Ishikawa (cell line): ENCODE data around the gene ATL1.

Source experiments
- EGR1 ChIP-seq: IDR thresholded peaks from 2 replicates; pipeline ENCODE4 v1.6.1; 2012
- EP300 ChIP-seq: IDR thresholded peaks from 2 replicates; pipeline ENCODE4 v1.6.1; 2012; ENCODE audit warnings: borderline replicate concordance
- FOXM1 ChIP-seq: IDR thresholded peaks from 2 replicates; pipeline ENCODE4 v1.6.1; 2012; ENCODE audit warnings: low read depth, borderline replicate concordance
- RAD21 ChIP-seq: IDR thresholded peaks from 2 replicates; pipeline ENCODE4 v1.6.1; 2012; ENCODE audit warnings: low read depth
- TAF1 ChIP-seq: IDR thresholded peaks from 2 replicates; pipeline ENCODE4 v1.6.1; 2012; ENCODE audit warnings: low read depth, mild to moderate bottlenecking
- TEAD4 ChIP-seq: IDR thresholded peaks from 2 replicates; pipeline ENCODE4 v1.6.1; 2012
- YY1 ChIP-seq: IDR thresholded peaks from 2 replicates; pipeline ENCODE4 v1.6.1; 2012; ENCODE audit warnings: low read depth
- TF ChIP-seq, protein P1 (sequence below): IDR thresholded peaks from 2 replicates; pipeline ENCODE4 v1.6.1; 2012
- TF ChIP-seq, protein P2 (sequence below): IDR thresholded peaks from 2 replicates; pipeline ENCODE4 v1.6.1; 2012; ENCODE audit warnings: low read depth, mild to moderate bottlenecking

GRCh38 chr14:50541159-50541567, 18.8 kb upstream of the ATL1 start:
- TF ChIP-seq EP300 (no peak), FOXM1 (no peak), EGR1 (no peak), YY1 (no peak), TAF1 (no peak), TEAD4 (no peak), RAD21 (no peak)
- TF ChIP-seq, protein P1, sequence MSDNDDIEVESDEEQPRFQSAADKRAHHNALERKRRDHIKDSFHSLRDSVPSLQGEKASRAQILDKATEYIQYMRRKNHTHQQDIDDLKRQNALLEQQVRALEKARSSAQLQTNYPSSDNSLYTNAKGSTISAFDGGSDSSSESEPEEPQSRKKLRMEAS = no peak
- TF ChIP-seq, protein P2, sequence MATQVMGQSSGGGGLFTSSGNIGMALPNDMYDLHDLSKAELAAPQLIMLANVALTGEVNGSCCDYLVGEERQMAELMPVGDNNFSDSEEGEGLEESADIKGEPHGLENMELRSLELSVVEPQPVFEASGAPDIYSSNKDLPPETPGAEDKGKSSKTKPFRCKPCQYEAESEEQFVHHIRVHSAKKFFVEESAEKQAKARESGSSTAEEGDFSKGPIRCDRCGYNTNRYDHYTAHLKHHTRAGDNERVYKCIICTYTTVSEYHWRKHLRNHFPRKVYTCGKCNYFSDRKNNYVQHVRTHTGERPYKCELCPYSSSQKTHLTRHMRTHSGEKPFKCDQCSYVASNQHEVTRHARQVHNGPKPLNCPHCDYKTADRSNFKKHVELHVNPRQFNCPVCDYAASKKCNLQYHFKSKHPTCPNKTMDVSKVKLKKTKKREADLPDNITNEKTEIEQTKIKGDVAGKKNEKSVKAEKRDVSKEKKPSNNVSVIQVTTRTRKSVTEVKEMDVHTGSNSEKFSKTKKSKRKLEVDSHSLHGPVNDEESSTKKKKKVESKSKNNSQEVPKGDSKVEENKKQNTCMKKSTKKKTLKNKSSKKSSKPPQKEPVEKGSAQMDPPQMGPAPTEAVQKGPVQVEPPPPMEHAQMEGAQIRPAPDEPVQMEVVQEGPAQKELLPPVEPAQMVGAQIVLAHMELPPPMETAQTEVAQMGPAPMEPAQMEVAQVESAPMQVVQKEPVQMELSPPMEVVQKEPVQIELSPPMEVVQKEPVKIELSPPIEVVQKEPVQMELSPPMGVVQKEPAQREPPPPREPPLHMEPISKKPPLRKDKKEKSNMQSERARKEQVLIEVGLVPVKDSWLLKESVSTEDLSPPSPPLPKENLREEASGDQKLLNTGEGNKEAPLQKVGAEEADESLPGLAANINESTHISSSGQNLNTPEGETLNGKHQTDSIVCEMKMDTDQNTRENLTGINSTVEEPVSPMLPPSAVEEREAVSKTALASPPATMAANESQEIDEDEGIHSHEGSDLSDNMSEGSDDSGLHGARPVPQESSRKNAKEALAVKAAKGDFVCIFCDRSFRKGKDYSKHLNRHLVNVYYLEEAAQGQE = no peak
